ENCODE data around the gene ADARB2.

DNA sequence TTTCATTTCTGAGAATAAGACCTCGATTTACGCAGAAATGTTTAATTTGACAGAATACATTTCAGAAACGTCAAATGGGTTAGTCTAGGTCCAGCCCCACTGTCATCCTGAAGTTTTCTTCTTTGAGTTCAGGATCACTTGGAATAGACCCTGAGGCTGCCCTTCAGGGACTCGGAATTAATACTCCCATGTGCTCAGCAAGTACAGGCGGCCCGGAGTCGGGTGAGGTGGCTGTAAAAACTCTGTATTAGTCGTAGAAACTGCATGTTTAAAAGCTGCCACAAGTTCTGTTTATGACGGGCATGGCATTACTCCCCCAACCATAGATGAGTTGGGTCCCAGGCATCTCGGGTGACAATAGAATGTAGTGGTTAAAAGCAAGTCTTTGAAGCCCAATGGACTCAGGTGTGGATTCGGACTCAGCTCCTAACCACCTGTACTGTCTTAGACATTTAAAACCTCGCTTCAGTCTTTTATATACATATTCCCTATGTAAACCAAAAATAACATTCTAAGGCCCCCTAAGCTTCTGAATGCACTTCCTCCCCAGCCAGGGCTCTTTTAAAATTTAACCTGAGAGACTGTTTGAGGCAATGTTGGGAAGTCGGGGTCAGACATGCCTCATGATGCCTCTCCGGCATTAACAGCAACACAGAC is 216.3 kb downstream of the ADARB2 start:
- TF ChIP-seq, protein P1, sequence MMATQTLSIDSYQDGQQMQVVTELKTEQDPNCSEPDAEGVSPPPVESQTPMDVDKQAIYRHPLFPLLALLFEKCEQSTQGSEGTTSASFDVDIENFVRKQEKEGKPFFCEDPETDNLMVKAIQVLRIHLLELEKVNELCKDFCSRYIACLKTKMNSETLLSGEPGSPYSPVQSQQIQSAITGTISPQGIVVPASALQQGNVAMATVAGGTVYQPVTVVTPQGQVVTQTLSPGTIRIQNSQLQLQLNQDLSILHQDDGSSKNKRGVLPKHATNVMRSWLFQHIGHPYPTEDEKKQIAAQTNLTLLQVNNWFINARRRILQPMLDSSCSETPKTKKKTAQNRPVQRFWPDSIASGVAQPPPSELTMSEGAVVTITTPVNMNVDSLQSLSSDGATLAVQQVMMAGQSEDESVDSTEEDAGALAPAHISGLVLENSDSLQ (IDR thresholded peaks at IDR 0.05), result no peak
- TF ChIP-seq SP1 (IDR thresholded peaks at IDR 0.05) (no peak), FOXK2 (IDR thresholded peaks at IDR 0.05) (no peak), TARDBP (IDR thresholded peaks at IDR 0.05) (no peak), NFRKB (IDR thresholded peaks at IDR 0.05) (no peak), SUZ12 (IDR thresholded peaks at IDR 0.05) (no peak), FOXM1 (IDR thresholded peaks at IDR 0.05; ENCODE audit: borderline replicate concordance) (no peak)

Measured in HEK293T (cell line).